ENCODE data around the gene PNMA8C.

DNA sequence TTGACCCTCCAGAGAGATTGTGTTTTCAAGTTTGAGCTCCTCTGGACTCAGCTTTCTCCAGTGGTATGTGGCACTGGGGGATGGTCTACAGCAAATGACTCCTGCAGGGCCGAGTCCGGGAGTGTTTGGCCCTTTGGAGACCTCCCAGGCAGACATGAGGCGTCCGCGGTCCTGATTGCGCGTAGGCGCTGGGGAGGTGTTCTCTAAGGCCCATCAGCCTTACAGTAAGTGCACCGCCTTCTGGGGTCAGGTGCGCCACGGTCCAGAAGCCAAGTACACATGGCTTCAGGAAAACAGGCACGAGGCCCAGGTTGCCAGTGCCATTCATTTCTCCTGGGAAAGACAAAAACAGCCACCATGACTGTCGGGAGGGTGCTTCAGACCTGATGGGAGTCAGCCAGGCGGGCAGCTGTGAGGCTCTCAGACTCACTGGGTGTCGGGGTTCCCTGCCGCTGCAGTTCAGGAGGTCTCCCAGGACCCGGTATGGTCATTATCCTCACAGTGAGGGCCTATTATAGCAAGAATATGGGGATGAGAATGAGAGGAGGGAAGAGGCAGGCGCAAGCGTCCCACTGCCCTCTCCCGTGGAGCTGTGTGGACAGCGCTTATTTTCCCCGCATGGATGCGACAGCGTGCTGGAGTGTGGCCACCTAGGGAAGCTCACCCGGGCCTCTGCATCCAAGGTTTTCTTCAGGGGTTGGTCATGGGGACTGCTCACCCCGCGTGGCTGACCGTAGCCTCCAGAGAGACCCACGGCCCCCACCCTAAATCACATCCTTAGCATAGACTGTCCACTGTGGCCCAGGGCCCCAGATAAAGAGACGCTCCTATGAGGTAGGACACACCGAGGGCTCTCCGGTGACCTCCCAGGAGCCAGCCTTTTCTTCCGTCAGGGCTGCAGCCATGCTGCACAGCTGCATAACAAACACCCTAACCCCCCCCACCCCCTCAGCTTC, 37.2 kb downstream of the PNMA8C start:
- no peak for TF ChIP-seq CTCF (IDR thresholded peaks at IDR 0.05; ENCODE audit: low read depth, low read length)
- no peak for TF ChIP-seq EZH2phosphoT487 (IDR thresholded peaks at IDR 0.05; ENCODE audit: low read depth)

Data from OCI-LY3 (cell line).